GM18508 (cell line): ENCODE data around the gene TOMM5.

Experiments used
- ATAC-seq: cut with Tn5 transposase; IDR thresholded peaks from one replicate; pipeline ENCODE4 v1.9.1; 2021; ENCODE audit warnings: moderate number of reproducible peaks; ENCODE audit not compliant: insufficient read depth, unreplicated experiment

The TOMM5 gene

DNA sequence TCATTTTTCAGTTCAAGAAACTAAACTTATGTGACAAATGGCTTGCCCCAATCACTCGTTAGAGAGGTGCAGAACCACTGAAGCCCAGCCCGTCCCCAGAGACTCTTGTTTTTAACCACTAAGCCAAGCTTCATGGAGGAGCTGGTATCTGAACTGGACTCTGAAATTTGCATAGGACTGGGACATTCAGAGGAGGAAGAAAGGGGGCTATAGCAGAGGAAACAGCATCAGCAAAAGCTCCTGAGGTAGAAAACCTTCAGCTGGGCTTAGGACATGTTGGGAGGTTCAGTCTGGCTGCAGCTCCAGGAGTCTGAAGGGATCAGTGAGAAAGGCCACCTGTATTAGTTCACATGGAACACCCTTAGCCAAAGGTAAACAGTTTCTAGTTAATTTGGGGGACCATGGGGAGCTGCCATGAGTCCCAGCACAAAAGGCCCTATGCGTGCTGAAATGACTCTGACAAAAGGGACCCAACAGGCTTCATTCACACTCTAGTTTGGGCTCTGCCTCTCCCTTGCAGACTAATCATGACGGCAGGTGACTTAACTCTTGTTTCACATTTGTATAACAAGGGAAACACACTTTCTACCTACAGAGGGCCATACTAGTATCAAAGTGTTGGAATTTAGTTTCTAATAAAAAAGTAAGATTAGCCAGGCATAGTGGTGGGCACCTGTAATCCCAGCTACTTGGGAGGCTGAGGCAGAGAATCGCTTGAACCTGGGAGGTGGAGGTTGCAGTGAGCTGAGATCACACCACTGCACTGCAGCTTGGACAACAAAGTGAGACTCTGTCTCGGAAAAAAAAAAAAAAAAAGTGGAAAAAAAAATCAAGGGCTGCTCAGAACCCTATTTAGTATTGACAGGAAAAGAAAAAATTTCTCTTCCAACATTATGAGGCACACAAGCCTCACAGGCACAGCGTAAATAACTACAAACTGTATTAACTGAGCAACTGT is 26.5 kb downstream of the TOMM5 start:
- ATAC-seq, result no peak

DNA sequence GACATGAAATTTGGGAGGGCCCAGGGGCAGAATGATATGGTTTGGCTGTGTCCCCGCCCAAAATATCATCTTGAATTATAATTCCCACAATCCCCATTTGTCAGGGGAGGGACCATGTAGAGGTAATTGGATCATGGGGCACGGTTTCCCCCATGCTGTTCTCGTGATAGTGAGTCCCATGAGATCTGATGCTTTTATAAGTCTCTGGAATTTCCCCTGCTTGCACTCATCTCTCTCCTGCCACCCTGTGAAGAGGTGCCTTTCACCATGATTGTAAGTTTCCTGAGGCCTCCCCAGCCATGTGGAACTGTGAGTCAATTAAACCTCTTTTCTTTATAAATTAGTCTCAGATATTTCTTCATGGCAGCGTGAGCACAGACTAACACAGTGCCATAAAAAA is 27.5 kb downstream of the TOMM5 start:
- no peak for ATAC-seq

DNA sequence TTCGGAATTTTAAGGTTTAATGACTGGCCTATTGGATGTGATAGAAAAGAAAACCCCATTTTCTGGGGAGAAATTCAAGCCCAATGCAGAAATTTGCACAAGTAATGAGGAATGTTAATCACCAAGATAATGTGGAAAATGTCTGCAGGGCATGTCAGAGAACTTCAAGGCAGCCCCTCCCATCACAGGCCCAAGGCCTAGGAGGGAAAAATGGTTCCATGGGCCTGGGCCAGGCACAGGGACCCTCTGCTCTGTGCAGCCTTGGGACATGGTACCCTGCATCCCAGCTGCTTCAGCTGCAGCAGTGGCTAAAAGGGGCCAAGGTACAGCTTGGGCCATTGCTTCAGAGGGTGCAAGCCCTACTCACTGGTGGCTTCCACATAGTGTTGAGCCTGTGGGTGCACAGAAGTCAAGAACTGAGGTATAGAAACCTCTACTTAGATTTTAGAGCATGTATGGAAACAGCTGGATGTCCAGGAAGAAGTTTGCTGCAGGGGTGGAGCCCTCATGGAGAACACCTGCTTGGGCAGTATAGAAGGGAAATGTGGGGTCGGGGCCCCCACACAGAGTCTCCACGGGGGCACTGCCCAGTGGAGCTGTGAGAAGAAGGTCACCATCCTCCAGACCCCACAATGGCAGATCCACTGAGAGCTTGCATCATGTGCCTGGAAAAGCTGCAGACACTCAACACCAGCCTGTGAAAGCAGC is 28.4 kb downstream of the TOMM5 start:
- no peak for ATAC-seq

DNA sequence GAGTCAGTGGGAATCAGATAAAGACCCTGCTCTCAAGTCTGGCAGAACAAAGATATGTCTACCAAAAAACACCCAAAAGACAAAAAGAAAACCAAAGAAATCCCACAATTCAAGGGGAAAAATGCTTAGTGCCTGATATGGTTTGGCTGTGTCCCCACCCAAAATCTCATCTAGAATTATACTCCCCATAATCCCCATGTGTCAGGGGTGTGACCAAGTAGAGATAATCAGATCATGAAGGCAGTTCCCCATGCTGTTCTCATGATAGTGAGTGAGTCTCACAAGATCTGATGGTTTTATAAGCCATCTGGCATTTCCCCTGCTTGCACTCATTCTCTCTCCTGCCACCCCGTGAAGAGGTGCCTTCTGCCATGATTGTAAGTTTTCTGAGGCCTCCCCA is 29.6 kb downstream of the TOMM5 start:
- ATAC-seq, result no peak

DNA sequence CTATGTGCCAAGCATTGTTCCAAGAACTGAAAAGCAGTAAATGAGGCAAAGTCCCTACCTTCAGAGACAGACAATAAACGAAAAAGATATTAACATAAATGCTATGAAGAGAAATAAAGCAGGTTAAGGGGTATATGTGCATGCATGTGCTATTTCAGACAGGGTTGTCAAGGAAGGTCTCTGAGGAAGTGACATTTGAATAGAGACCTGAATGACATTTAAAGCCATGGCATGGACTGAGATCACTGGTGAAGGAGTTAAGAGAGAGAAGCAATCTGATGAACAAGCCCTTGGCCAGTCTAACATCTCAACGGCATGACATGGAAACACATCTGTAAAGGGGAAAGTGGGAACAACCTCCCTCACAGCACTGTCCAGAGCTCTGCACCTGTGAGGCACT is 30.7 kb downstream of the TOMM5 start:
- ATAC-seq, result no peak

DNA sequence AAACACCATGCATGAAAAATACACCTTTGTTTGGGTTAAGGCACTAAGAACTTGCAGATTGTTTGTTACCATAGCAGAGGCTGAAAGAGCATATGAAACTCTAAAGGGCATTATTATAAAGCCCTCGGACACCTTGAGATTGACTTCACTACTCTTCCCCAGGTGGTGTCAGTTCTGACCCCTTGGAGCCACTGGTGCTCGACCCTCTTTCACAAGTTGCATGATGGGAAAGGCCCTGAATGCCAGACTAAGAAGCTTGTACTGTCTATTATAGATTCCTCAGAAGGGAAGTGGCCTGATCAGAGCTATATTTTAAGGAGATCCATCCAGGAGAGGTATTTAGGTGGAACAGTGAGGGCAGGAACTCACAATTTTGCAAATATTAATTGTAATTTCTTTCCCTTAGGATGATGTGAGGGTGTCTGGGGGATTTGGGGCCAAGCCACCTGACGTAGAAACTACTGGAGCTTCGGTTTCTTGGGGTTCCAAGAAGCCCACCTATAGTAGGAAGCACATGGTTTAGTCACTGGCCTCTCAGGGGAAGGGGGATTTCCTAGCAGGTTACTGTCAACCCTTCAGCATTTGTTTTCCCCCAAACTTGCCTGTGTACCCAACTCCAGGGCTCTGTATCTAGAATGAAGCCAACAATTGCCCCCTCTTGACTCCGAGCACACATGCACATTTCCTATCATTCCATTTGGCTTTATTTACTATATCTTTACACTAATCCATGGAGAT is 32.4 kb downstream of the TOMM5 start:
- no peak for ATAC-seq

DNA sequence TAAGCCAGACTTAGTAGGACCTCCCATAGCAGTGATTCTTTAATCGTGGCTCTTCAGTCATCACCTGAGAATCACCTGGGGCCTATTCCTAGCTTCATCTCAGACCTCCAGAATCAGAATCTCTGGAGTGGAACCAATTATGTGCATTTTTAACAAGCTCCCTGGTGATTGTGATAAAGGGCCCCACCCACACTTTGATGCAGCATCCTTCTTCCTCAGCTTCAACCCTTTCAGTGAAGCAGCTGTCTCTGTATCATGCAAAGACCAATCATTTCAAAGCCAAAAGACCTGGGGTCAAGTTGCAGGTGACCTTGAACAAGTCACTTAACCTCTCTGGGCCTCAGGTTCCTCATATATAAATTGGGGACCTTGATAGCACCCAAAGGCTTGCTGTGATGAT is 33.3 kb downstream of the TOMM5 start:
- ATAC-seq, result no peak

DNA sequence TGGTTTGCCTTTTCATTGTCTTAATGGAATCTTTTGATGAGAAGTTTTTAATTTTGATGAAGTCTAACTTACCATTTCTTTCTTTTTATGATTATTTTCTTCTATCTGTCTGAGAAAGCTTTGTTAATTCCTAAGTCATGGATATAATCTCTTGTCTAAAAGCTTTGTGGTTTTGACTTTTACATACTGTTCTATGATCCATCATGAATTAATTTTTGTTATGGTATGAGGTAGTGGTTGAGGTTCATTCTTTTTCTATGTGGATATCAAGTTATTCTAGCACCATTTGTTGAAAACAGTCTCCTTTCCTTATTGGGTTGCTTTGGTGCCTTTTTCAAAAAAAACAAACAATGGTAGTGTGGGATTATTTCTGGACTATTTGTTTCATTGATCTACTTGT is 36.6 kb downstream of the TOMM5 start:
- no peak for ATAC-seq

DNA sequence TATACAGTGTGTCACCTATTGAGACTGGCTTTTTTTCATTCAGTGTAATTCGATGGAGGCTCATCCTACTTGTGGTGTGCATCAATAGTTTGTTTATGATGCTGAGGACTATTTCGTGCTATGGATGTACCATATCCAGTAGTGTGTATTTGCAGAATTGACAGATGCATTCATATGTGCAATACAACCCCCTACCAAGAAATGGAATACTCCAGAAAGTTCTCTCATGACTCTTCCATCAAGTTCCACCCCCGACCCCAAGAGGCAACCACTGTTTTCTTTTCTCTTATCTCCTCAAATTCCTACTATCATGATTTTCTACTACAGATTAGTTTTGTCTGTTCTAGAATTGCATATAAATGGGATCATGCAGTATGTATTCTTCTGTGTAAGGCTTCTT is 38.1 kb downstream of the TOMM5 start:
- no peak for ATAC-seq

DNA sequence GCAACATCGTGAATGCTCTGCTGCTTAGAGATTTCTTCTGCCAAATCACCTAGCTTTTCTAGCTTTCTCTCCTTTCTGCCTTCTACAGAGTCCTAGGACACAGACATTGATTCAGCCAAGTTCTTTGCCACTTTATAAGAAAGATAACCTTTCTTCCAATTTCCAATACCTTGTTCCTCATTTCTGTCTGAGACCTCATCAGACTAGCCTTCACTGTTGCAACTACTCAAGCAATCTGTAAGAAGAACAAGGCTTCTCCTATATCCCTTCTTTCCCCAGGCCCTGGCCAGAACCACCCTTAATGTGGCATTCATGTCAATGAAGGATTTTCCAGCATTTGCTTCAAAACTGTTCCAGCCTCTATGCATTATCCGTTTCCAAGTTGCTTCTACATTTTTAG is 40.5 kb downstream of the TOMM5 start:
- ATAC-seq, result no peak

DNA sequence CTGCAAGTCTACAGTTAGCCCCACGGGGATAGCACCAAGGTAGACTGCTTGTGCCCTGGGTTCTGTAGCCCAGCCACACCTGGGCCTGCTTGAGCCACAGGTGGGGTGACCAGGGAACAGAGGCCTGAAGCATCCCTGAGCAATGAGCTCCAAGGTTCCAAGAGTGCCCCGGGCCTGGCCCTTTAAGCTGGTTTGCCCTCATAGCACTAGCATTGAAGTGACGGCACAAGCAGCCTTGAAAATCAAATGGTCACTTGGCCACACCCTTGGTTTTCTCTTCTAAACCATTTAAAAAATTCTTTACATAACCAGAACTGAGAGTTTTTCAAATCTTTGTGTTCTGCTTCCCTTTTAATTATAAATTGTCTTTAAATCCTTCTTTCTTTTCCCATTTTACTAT is 40.9 kb downstream of the TOMM5 start:
- ATAC-seq, result no peak

DNA sequence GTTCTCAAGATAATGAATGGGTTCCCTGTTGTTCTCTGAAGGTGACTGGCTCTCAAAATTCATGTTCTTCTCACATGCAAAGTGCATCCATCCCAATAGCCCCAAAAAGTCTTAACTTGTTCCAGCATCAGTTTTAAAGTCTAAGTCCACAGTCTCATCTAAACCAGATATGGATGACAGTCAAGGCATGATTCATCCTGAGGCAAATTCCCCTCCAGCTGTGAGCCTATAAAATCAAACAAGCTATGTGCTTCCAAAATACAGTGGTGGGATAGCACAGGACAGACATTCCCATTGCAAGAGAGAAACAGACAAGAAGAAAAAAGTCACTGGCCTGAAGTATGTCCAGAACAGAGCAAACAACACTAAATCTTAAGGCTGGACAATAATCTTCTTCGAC is 41.6 kb downstream of the TOMM5 start:
- no peak for ATAC-seq

DNA sequence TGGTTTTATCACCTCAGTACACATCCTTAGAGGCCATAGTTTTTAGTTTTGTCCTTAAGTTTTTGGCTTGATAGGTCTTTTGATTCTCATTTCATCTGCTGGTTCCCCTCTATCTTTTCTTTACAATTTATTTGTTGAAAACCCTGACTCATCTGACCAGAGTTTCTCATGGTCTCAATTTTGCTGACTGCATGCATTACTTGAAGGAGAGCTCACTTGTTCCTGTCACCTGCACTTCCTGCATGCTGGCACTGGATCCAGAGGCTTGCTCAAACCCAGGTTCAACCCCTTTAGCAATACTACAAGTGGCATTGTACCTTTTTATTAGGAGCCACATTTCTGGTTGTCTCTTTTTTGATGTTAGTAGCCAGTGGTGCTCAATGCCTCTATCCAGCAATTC is 42.9 kb downstream of the TOMM5 start:
- ATAC-seq, result no peak

DNA sequence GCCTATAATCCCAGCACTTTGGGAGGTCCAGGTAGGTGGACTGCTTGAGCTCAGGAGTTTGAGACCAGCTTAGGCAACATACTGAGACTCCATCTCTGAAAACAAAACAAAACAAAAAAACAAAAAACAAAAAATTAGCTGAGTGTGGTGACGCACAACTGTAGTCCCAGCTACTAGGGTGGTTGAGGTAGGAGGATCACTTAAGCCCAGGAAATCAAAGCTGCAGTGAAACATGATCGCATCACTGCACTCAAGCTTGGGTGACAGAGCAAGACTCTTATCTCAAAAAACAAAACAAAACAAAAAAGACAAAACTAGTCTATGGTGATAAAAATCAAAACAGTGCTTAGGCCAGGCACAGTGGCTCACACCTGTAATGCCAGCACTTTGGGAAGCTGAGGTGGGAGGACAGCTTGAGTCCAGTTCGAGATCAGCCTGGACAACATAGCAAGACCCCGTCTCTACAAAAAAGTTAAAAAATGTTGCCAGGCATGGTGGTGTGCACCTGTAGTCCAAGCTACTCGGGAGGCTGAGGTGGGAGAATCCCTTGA is 45.0 kb downstream of the TOMM5 start:
- ATAC-seq, result no peak

DNA sequence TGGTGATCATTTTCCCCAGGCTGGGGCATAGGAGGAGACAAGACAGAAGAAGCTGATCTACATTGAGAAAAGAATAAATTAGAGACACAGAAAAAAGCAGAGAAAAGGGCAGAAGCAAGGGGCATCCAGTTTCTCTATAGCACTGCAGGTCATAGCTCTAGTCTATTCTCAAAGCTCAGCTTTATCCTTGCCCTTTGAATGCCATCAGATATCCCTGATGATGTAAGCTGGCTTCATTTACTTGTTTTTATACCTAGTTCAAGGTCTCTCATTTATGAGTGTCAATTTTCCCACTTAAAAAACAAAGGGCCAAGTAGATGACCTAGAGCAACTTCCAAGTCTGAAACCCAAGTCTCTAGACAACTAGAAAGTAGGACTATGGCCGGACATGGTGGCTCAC is 48.9 kb downstream of the TOMM5 start:
- ATAC-seq, result no peak

DNA sequence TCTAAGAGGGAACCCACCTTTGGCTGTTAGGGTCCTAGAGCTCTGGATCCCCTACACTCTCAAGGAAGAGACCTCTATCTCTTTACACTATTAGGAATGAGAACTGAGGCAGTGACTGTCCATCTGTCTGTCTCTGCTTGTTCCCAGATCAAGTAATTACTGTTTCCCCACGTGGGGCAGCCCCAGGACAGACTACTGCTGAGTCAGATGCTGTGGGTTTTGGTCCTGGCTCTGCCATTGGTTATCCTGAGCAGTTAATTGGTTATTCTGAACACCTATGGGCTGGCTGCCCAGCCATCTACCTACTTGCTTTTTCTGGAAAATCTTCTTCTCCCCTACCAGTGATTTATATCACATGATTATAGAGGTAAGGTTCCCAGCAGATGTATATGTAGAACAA is 49.5 kb downstream of the TOMM5 start:
- no peak for ATAC-seq

DNA sequence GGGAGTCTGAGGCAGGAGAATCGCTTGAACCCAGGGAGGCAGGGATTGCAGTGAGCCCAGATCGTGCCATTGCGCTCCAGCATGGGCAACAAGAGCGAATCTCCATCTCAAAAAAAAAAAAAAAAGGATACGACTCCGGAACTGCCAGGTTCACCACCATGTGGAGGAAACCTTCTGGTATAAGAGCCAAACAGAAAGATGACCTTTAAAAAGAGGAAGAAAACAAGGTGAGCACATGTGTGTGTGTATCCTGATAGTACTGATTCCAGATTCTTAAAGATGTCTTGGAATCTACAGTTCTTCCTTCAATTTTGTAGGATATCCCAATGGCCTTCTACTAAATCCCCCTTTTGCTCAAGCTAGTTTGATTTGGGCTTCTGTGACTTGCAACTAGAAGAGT is 49.9 kb downstream of the TOMM5 start:
- no peak for ATAC-seq

DNA sequence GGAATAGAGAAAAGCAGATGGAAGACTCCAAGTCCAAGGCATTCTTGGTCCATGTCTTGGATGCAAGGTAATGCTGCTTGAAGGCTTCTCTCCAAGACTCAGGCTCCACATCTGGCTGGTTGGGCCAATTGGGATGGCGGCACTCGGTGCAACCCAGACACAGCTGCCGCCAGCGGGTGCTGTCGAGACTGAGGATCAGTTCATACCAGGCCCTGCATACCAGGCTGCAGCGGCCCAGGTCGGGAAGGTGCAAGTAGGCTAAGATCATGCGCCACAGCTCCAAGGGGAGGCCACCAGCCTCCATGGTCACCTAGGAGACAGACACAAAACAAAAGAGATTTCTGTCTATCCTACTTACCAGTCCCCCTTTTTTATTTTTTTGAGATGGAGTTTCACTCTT is 50.9 kb downstream of the TOMM5 start:
- no peak for ATAC-seq

DNA sequence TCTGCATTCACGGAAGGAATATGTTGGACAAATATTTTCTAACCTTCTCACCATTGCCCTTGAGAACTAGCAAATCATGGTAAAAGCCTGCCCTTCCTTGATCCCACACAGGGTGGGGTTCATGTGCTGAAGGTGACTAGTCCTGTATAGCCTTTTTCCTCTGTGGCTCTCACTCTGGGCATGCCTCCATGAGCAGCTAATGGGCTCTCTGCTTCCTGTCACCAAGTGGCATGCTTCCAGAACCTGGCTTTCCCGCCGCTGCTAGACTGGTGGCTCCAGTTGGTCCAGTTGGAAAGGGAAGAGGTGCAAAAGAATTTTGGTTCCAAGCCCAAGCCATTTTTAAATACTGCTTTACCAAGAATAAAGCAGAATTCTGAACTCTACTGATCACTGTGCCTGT is 51.8 kb downstream of the TOMM5 start:
- no peak for ATAC-seq

DNA sequence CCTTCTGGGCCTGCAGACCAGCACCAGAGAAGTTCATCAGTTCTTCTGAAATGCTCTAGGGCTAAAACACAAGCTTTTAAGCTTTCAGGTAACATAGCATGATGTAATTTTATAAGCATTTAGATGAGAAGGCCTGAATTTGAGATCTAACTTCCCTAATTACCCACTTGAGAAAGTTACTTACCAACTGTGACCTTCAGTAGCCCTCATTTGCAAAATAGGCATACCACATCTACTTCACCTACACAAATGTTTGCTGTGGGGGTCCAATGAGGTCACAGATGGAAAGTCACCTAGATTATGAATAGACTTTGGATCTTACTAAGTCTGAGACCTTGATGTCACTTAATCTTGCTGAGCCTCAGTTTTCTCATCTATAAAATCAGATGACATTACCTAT is 52.8 kb downstream of the TOMM5 start:
- ATAC-seq, result no peak
